Neural progenitor cell (in vitro differentiated cells): Measurements from ENCODE around the gene LIPC.

Experiments
- CTCF ChIP-seq: fragments of 200-600 bp; sonication (generic); IDR thresholded peaks from 2 replicates; pipeline ENCODE4 v1.5.1; 2017; ENCODE audit warnings: antibody characterized with exemption, mild to moderate bottlenecking
- EZH2 ChIP-seq: fragments of 200-600 bp; sonication (generic); IDR thresholded peaks from 2 replicates; pipeline ENCODE4 v1.6.1; 2017; ENCODE audit warnings: antibody characterized with exemption, mild to moderate bottlenecking, moderate library complexity

- TF ChIP-seq CTCF (no peak), EZH2 (no peak)
Measured at GRCh38 chr15:58486062-58486461, 54.3 kb downstream of the LIPC start.
